IMR-90 (cell line): ENCODE data around the gene UBL4A. TPM values are rescaled to one million over a fixed set of nuclear protein-coding genes. Genes with fewer than 3 reads are reported as not detected.

Experiments
- ATAC-seq: fragments of 200-7000 bp; cut with Tn5 transposase; 2 replicates; pipeline ENCODE4 v1.9.1; 2020; ENCODE audit warnings: low read depth, mild to moderate bottlenecking, moderate library complexity
- BruUV-seq: library from RNA; stranded (reverse); fragments of 400-500 nt; replicated peaks from 2 replicates; lab custom pipeline; 2021; lab: Mats Ljungman, UMichigan
- CTCF ChIA-PET: fragments of 300-600 bp; formaldehyde crosslinking; extraction: SDS; loops from one replicate; lab custom pipeline; 2021; ENCODE audit warnings: antibody characterized with exemption; lab: Yijun Ruan, JAX
- POLR2A ChIA-PET: fragments of 300-600 bp; sonication (Branson Sonifier 250); formaldehyde crosslinking; loops from one replicate; lab custom pipeline; 2022; ENCODE audit warnings: antibody characterized with exemption; ENCODE audit not compliant: unreplicated experiment; lab: Charles Lee
- DNase-seq: peaks from one replicate; pipeline ENCODE4 v3.0.0; 2013
- H2AFZ ChIP-seq: replicated peaks from 2 replicates; pipeline ENCODE3; 2013; ENCODE audit warnings: low read length, mild to moderate bottlenecking; ENCODE audit not compliant: poor library complexity
- H2AK5ac ChIP-seq: 2 replicates; pipeline ENCODE4 v1.6.1; 2013; ENCODE audit warnings: low read depth, low read length, inconsistent platforms
- H2AK9ac ChIP-seq: replicated peaks from 2 replicates; pipeline ENCODE3; 2013; ENCODE audit warnings: mild to moderate bottlenecking, low read depth, low read length, moderate library complexity; ENCODE audit not compliant: poor library complexity
- H2BK120ac ChIP-seq: 2 replicates; pipeline ENCODE4 v1.6.1; 2013; ENCODE audit warnings: low read depth, low read length, inconsistent platforms
- H2BK15ac ChIP-seq: 3 replicates; pipeline ENCODE4 v1.6.1; 2013; ENCODE audit warnings: low read depth, low read length, inconsistent platforms
- H2BK20ac ChIP-seq: 2 replicates; pipeline ENCODE4 v1.6.1; 2013; ENCODE audit warnings: low read depth, mild to moderate bottlenecking, inconsistent platforms, low read length, moderate library complexity
- H2BK5ac ChIP-seq: 2 replicates; pipeline ENCODE4 v1.6.1; 2013; ENCODE audit warnings: mild to moderate bottlenecking, low read depth, low read length, inconsistent platforms; ENCODE audit not compliant: poor library complexity, severe bottlenecking
- H3K14ac ChIP-seq: replicated peaks from 2 replicates; pipeline ENCODE4 v1.6.1; 2013; ENCODE audit warnings: low read depth, low read length, inconsistent platforms
- H3K18ac ChIP-seq: 2 replicates; pipeline ENCODE4 v1.6.1; 2013; ENCODE audit warnings: low read depth, low read length, control low read depth
- H3K23ac ChIP-seq: 2 replicates; pipeline ENCODE4 v1.6.1; 2013; ENCODE audit warnings: low read depth, low read length, inconsistent platforms
- H3K27ac ChIP-seq: 2 replicates; pipeline ENCODE4 v1.5.1; 2013; ENCODE audit warnings: mild to moderate bottlenecking, control low read depth, low read length; ENCODE audit not compliant: insufficient read depth
- H3K27me3 ChIP-seq: 2 replicates; pipeline ENCODE4 v1.6.1; 2013; ENCODE audit warnings: low read length; ENCODE audit not compliant: control insufficient read depth, insufficient read depth
- H3K36me3 ChIP-seq: 2 replicates; pipeline ENCODE4 v1.6.1; 2013; ENCODE audit warnings: low read length, mixed read lengths; ENCODE audit not compliant: control insufficient read depth, insufficient read depth
- H3K4ac ChIP-seq: 2 replicates; pipeline ENCODE4 v1.6.1; 2013; ENCODE audit warnings: low read depth, low read length, inconsistent platforms
- H3K4me1 ChIP-seq: 2 replicates; pipeline ENCODE4 v1.6.1; 2013; ENCODE audit warnings: low read length, mixed read lengths; ENCODE audit not compliant: control insufficient read depth, insufficient read depth
- H3K4me2 ChIP-seq: 2 replicates; pipeline ENCODE4 v1.6.1; 2013; ENCODE audit warnings: low read depth, mild to moderate bottlenecking, control low read depth, low read length, moderate library complexity
- H3K4me3 ChIP-seq: 2 replicates; pipeline ENCODE4 v1.5.1; 2013; ENCODE audit warnings: low read depth, mild to moderate bottlenecking, control low read depth, low read length, moderate library complexity; ENCODE audit not compliant: insufficient read depth
- H3K56ac ChIP-seq: 2 replicates; pipeline ENCODE4 v1.6.1; 2013; ENCODE audit warnings: low read length, inconsistent platforms; ENCODE audit not compliant: insufficient read depth; ENCODE audit errors: extremely low read depth
- H3K79me1 ChIP-seq, 2 experiments: 2 replicates each; pipeline ENCODE4 v1.6.1; 2013; ENCODE audit warnings: low read length in 2 of 2, inconsistent platforms in 1 of 2, low read depth in 1 of 2
- H3K9ac ChIP-seq: 2 replicates; pipeline ENCODE4 v1.6.1; 2013; ENCODE audit warnings: low read depth, low read length, control low read depth
- H3K9me1 ChIP-seq: 2 replicates; pipeline ENCODE4 v1.6.1; 2013; ENCODE audit warnings: low read length, inconsistent platforms; ENCODE audit not compliant: insufficient read depth
- H3K9me3 ChIP-seq: 2 replicates; pipeline ENCODE4 v1.6.1; 2013; ENCODE audit warnings: low read length; ENCODE audit not compliant: control insufficient read depth, insufficient read depth
- H4K20me1 ChIP-seq: 2 replicates; pipeline ENCODE4 v1.6.1; 2013; ENCODE audit warnings: low read length, inconsistent platforms; ENCODE audit not compliant: insufficient read depth
- H4K5ac ChIP-seq: 2 replicates; pipeline ENCODE4 v1.6.1; 2013; ENCODE audit warnings: mild to moderate bottlenecking, low read depth, low read length, control low read depth
- H4K8ac ChIP-seq, 2 experiments: 2 replicates each; pipeline ENCODE4 v1.6.1; 2013; ENCODE audit warnings: low read depth in 2 of 2, low read length in 2 of 2, control low read depth in 1 of 2, inconsistent platforms in 1 of 2
- H4K91ac ChIP-seq: 2 replicates; pipeline ENCODE4 v1.6.1; 2013; ENCODE audit warnings: low read depth, low read length, inconsistent platforms; ENCODE audit not compliant: insufficient read depth
- ELK1 ChIP-seq: fragments of 150-350 bp; IDR thresholded peaks from 2 replicates; pipeline ENCODE4 v1.6.1; 2016; ENCODE audit warnings: low read depth, mild to moderate bottlenecking, low read length, moderate library complexity, borderline replicate concordance
- MAFK ChIP-seq: IDR thresholded peaks from 2 replicates; pipeline ENCODE4 v1.6.1; 2012; ENCODE audit warnings: low read depth, low read length, improper control_type of control experiment
- MXI1 ChIP-seq: IDR thresholded peaks from 2 replicates; pipeline ENCODE4 v1.6.1; 2012; ENCODE audit warnings: low read depth, mild to moderate bottlenecking, low read length, moderate library complexity, borderline replicate concordance
- WGBS, 2 experiments: methylation state at CpG; one replicate each; pipeline versions ENCODE4 v1.1.5 to v1.1.7; 2013; ENCODE audit warnings: missing lambda C conversion rate in 2 of 2; ENCODE audit not compliant: insufficient read length in 1 of 2; ENCODE audit errors: extremely low coverage in 2 of 2; 5-methylcytosine and 5-hydroxymethylcytosine counted together
- dilution Hi-C: fragments of 300-500 bp; cut with HindIII; formaldehyde crosslinking; loops from one replicate; pipeline ENCODE4 v1.14.3; 2018; ENCODE audit warnings: low sequenced_read_pairs; ENCODE audit not compliant: unreplicated experiment
- in situ Hi-C: fragments of 300-500 bp; cut with MboI; formaldehyde crosslinking; loops from 3 replicates; pipeline ENCODE4 v1.14.3; 2019; ENCODE audit warnings: low sequenced_read_pairs, inconsistent platforms, mixed read lengths
- intact Hi-C: fragments of 100-400 bp; cut with micrococcal nuclease; formaldehyde crosslinking; loops from 2 replicates; pipeline ENCODE4 v1.10.0; 2022
- polyA plus RNA-seq, 3 experiments: library from polyadenylated mRNA; depleted of rRNA; stranded (reverse); fragments of >200 nt; gene quantifications; 2 replicates each; pipeline ENCODE4 v1.2.3, GENCODE V29; 2012; ENCODE audit warnings: low replicate concordance in 1 of 3
- total RNA-seq: library from RNA; depleted of rRNA; stranded (reverse); fragments of >200 nt; gene quantifications from 2 replicates; pipeline ENCODE4 v1.2.3, GENCODE V29; 2012

UBL4A gene
- total and polyA plus RNA-seq, 2 of the 4 experiments (the other 2 are of a cell fraction) = 24.6 to 28.3 TPM

- TF ChIP-seq ELK1 (no peak), MAFK (no peak)
Measured at GRCh38 chrX:154484255-154485149, 1.9 kb downstream of the UBL4A start (continued).

GRCh38 chrX:154483325-154483724 lies 3.1 kb downstream of the UBL4A start:
- Histone ChIP-seq H4K20me1 (peaks cover 4% of the 10 kb centered on the region; the same call in 1 of the 2 replicates), H3K9me1 (no peaks in the 10 kb centered on the region), H3K79me1 (peaks cover 3 to 23% of the 10 kb centered on the region in 2 experiments; a peak in 3 of 4 replicates), H4K91ac (no peak overlapping the region), H3K27ac (no peak overlapping the region), H3K4me3 (no peak overlapping the region), H3K18ac (no peak overlapping the region), H2BK20ac (no peak overlapping the region), H2BK15ac (no peak overlapping the region), H3K56ac (no peak overlapping the region), H3K4ac (no peak overlapping the region), H3K4me1 (peaks cover 2% of the 10 kb centered on the region; the same call in 1 of the 2 replicates), H2BK120ac (no peak overlapping the region), H3K9ac (no peak overlapping the region), H3K27me3 (no peaks in the 10 kb centered on the region), H2BK5ac (no peak overlapping the region), H2AK9ac (peak overlapping the region; percentile 47), H2AFZ (no peak overlapping the region), H3K14ac (no peak overlapping the region), H3K36me3 (peaks cover 14% of the 10 kb centered on the region; the same call in 1 of the 2 replicates), H4K5ac (no peak overlapping the region), H4K8ac (no peak overlapping the region), H2AK5ac (no peak overlapping the region), H3K23ac (no peak overlapping the region), H3K9me3 (no peaks in the 10 kb centered on the region), H3K4me2 (no peak overlapping the region)
- DNase-seq = no peak
- intact Hi-C loops = no loop called here
- TF ChIP-seq MXI1 (no peak), MAFK (no peak)
- CTCF ChIA-PET = no interaction called here
- BruUV-seq = no TSS peak
- ATAC-seq = no peak
- dilution Hi-C loops = no loop called here
- POLR2A ChIA-PET = no interaction called here
- WGBS, 2 experiments = 49% methylated on average over 4 of the region's 7 CpGs; no CpG with 5 or more reads in 1 of the 2 experiments
- in situ Hi-C loops = no loop called here
